Keratinocyte (primary cell): ENCODE measurements around the gene PLD5. TPM values are rescaled to one million over a fixed set of nuclear protein-coding genes. Genes with fewer than 3 reads are reported as not detected.

Experiments
- DNase-seq: peaks from one replicate; pipeline ENCODE4 v3.0.0-alpha.2; 2011; ENCODE audit warnings: low read depth, missing footprints, low spot score
- FAIRE-seq: peaks from 2 replicates; lab custom pipeline; 2011; peaks lifted over from hg19 to GRCh38; lab: Jason Lieb, UNC
- H2AFZ ChIP-seq: 2 replicates; pipeline ENCODE4 v1.6.0; 2012; ENCODE audit warnings: low read length, control low read depth, inconsistent platforms; ENCODE audit not compliant: control insufficient read depth
- H3K27ac ChIP-seq: 2 replicates; pipeline ENCODE4 v1.5.1; 2011; ENCODE audit warnings: low read length; ENCODE audit not compliant: control insufficient read depth, insufficient read depth
- H3K27me3 ChIP-seq: 3 replicates; pipeline ENCODE4 v1.6.0; 2011; ENCODE audit warnings: low read length; ENCODE audit not compliant: control insufficient read depth, insufficient read depth; ENCODE audit errors: extremely low read depth
- H3K36me3 ChIP-seq, 2 experiments: 2 replicates in 1 of 2; 3 replicates in 1 of 2; pipeline ENCODE4 v1.5.1; 2011; ENCODE audit warnings: low read length in 2 of 2, mild to moderate bottlenecking in 1 of 2; ENCODE audit not compliant: control insufficient read depth in 2 of 2, insufficient read depth in 2 of 2; ENCODE audit errors: extremely low read depth in 1 of 2
- H3K4me1 ChIP-seq: 3 replicates; pipeline ENCODE4 v1.5.1; 2011; ENCODE audit warnings: low read length; ENCODE audit not compliant: control insufficient read depth, insufficient read depth; ENCODE audit errors: extremely low read depth
- H3K4me2 ChIP-seq: 3 replicates; pipeline ENCODE4 v1.6.0; 2011; ENCODE audit warnings: low read depth, low read length; ENCODE audit not compliant: control insufficient read depth, insufficient read depth; ENCODE audit errors: extremely low read depth
- H3K4me3 ChIP-seq, 3 experiments: fragments of 200-600 bp in 1 of 3; sonication (generic) in 1 of 3; 2 replicates in 2 of 3; 3 replicates in 1 of 3; pipeline ENCODE4 v1.5.1; 2011 to 2016; ENCODE audit warnings: low read length in 3 of 3, mild to moderate bottlenecking in 3 of 3, control low read depth in 2 of 3, inconsistent platforms in 1 of 3, low read depth in 1 of 3, mixed read lengths in 1 of 3, mixed run types in 1 of 3, moderate library complexity in 1 of 3; ENCODE audit not compliant: control insufficient read depth in 2 of 3, insufficient read depth in 2 of 3; ENCODE audit errors: extremely low read depth in 1 of 3
- H3K79me2 ChIP-seq: 2 replicates; pipeline ENCODE4 v1.6.0; 2012; ENCODE audit warnings: low read length; ENCODE audit not compliant: control insufficient read depth, insufficient read depth
- H3K9ac ChIP-seq: 3 replicates; pipeline ENCODE4 v1.6.0; 2011; ENCODE audit warnings: low read length; ENCODE audit not compliant: control insufficient read depth, insufficient read depth; ENCODE audit errors: extremely low read depth
- H3K9me1 ChIP-seq: 3 replicates; pipeline ENCODE4 v1.6.0; 2011; ENCODE audit warnings: low read length; ENCODE audit not compliant: control insufficient read depth, insufficient read depth; ENCODE audit errors: extremely low read depth
- H3K9me3 ChIP-seq: 2 replicates; pipeline ENCODE4 v1.5.1; 2012; ENCODE audit warnings: low read depth, low read length; ENCODE audit not compliant: control insufficient read depth
- H4K20me1 ChIP-seq: 3 replicates; pipeline ENCODE4 v1.6.0; 2011; ENCODE audit warnings: low read length; ENCODE audit not compliant: control insufficient read depth, insufficient read depth; ENCODE audit errors: extremely low read depth
- CTCF ChIP-seq, 3 experiments: IDR thresholded peaks in 1 of 3; conservative IDR thresholded peaks in 1 of 3; optimal IDR thresholded peaks in 1 of 3; 2 replicates in 2 of 3; 3 replicates in 1 of 3; pipeline versions ENCODE3 to v1.5.1; 2011; ENCODE audit warnings: low read length in 3 of 3, mild to moderate bottlenecking in 3 of 3, moderate library complexity in 2 of 3, control low read depth in 1 of 3, inconsistent platforms in 1 of 3; ENCODE audit not compliant: insufficient read depth in 2 of 3; ENCODE audit errors: extremely low read depth in 1 of 3
- EZH2 ChIP-seq: IDR thresholded peaks from one replicate; pipeline ENCODE4 v1.6.1; 2012; ENCODE audit warnings: inconsistent platforms, mild to moderate bottlenecking, low read length, moderate library complexity
- dilution Hi-C: fragments of 300-500 bp; cut with MboI; formaldehyde crosslinking; loops from one replicate; pipeline ENCODE4 v1.7.0; 2020; ENCODE audit warnings: low sequenced_read_pairs; ENCODE audit not compliant: extremely low pct_ligation_motif_present
- polyA plus RNA-seq, 5 experiments: library from polyadenylated mRNA; depleted of rRNA in 3 of 5; stranded (reverse) in 3 of 5; stranded (forward) in 1 of 5; unstranded in 1 of 5; fragments of >200 nt; gene quantifications; 1 replicate in 1 of 5; 2 replicates in 3 of 5; 3 replicates in 1 of 5; pipeline versions ENCODE4 v1.2.1 to v1.2.3, GENCODE V29; 2011 to 2012; ENCODE audit warnings: missing spikeins in 2 of 5, low read depth in 1 of 5, low replicate concordance in 1 of 5

The PLD5 gene
- polyA plus RNA-seq, 1 donor (not counting 4 experiments of a cell fraction or from before 2014, with no cell fraction given) = 7.2 TPM

- DNase-seq (no peak), FAIRE-seq (no peak)
- Histone ChIP-seq H3K27me3 (no peaks in the 10 kb centered on the region), H3K9me1 (no peaks in the 10 kb centered on the region), H3K4me3 (no peak overlapping the region), H4K20me1 (no peaks in the 10 kb centered on the region), H3K27ac (no peak overlapping the region), H2AFZ (no peak overlapping the region), H3K4me2 (no peak overlapping the region), H3K9ac (no peak overlapping the region), H3K4me1 (peaks cover 15% of the 10 kb centered on the region), H3K36me3 (no peaks in the 10 kb centered on the region), H3K9me3 (no peaks in the 10 kb centered on the region), H3K79me2 (no peaks in the 10 kb centered on the region)
- no peak for TF ChIP-seq EZH2
- no peak for TF ChIP-seq CTCF (optimal IDR thresholded peaks at IDR 0.05 in 1 of 3, IDR thresholded peaks at IDR 0.05 in 1 of 3, conservative IDR thresholded peaks at IDR 0.05 in 1 of 3; ENCODE audit: extremely low read depth in 1 of 3, insufficient read depth in 2 of 3, low read length in 3 of 3)
- dilution Hi-C loops = no loop called here
Measured at GRCh38 chr1:242196914-242197313, 327.6 kb downstream of the PLD5 start.

- Histone ChIP-seq H3K4me3 (no peak overlapping the region), H3K36me3 (no peaks in the 10 kb centered on the region), H3K4me2 (peak overlapping the region; percentile 41), H3K4me1 (peaks cover 15% of the 10 kb centered on the region), H4K20me1 (no peaks in the 10 kb centered on the region), H3K27me3 (no peaks in the 10 kb centered on the region), H2AFZ (no peak overlapping the region), H3K9me3 (no peaks in the 10 kb centered on the region), H3K27ac (no peak overlapping the region), H3K79me2 (no peaks in the 10 kb centered on the region), H3K9ac (no peak overlapping the region), H3K9me1 (no peaks in the 10 kb centered on the region)
- DNase-seq (no peak), FAIRE-seq (no peak)
- dilution Hi-C loops = no loop called here
- TF ChIP-seq CTCF (optimal IDR thresholded peaks at IDR 0.05 in 1 of 3, IDR thresholded peaks at IDR 0.05 in 1 of 3, conservative IDR thresholded peaks at IDR 0.05 in 1 of 3; ENCODE audit: extremely low read depth in 1 of 3, insufficient read depth in 2 of 3, low read length in 3 of 3) (no peak), EZH2 (no peak)
Measured at GRCh38 chr1:242196101-242196500, 328.4 kb downstream of the PLD5 start.
